Psoas muscle (tissue), 8 donors: ENCODE measurements around the gene APPL1. TPM values are rescaled to one million over a fixed set of nuclear protein-coding genes. Genes with fewer than 3 reads are reported as not detected.

Source experiments
- ATAC-seq, 4 donors: fragments of 200-7000 bp; cut with Tn5 transposase; one replicate each; pipeline ENCODE4 v1.9.1; 2020; ENCODE audit warnings: moderate library complexity in 3 of 4, mild to moderate bottlenecking in 2 of 4
- DNase-seq, 2 donors: peaks; one replicate each; pipeline ENCODE4 v3.0.0-alpha.2; 2020
- H3K27ac ChIP-seq: fragments of 200-600 bp; one replicate; pipeline ENCODE4 v1.8.0; 2022
- H3K27me3 ChIP-seq, 3 donors: fragments of 200-600 bp in 1 of 3; one replicate each; pipeline versions ENCODE4 v1.6.1 to v1.8.0; 2013 to 2022; ENCODE audit warnings: low read length in 2 of 3, mild to moderate bottlenecking in 2 of 3, moderate library complexity in 1 of 3; ENCODE audit not compliant: insufficient read depth in 3 of 3
- H3K36me3 ChIP-seq, 2 donors: fragments of 200-600 bp in 1 of 2; one replicate each; pipeline versions ENCODE4 v1.6.1 to v1.8.0; 2013 to 2022; ENCODE audit warnings: low read depth in 1 of 2, mild to moderate bottlenecking in 1 of 2, moderate library complexity in 1 of 2; ENCODE audit not compliant: insufficient read depth in 1 of 2
- H3K4me1 ChIP-seq: fragments of 200-600 bp; one replicate; pipeline ENCODE4 v1.8.0; 2022
- H3K4me3 ChIP-seq: fragments of 200-600 bp; one replicate; pipeline ENCODE4 v1.8.0; 2022; ENCODE audit warnings: mild to moderate bottlenecking
- H3K9me3 ChIP-seq: fragments of 200-600 bp; one replicate; pipeline ENCODE4 v1.8.0; 2022
- CTCF ChIP-seq: fragments of 200-600 bp; IDR thresholded peaks from one replicate; pipeline ENCODE4 v1.8.0; 2022; ENCODE audit warnings: antibody characterized with exemption
- WGBS, 3 donors: extraction: QIAGEN DNeasy Blood & Tissue Kit; methylation state at CpG; one replicate each; pipeline versions ENCODE4 v1.1.6 to v1.1.7; 2013; 5-methylcytosine and 5-hydroxymethylcytosine counted together
- intact Hi-C, 2 donors: fragments of 100-400 bp; cut with DNase I; formaldehyde crosslinking; loops; one replicate each; pipeline versions ENCODE4 v1.11.0 to v1.14.2; 2022
- polyA plus RNA-seq, 3 donors: library from polyadenylated mRNA; stranded (reverse); fragments of 200-250 nt; gene quantifications; one replicate each; pipeline ENCODE4 v1.2.3, GENCODE V29; 2013
- total RNA-seq, 4 donors: library from RNA; stranded (reverse); fragmentation: NEBNext Ultra II Directional in 2 of 4; extraction: Animal tissue kit (Norgen Biotek cat#: 25700) in 2 of 4; gene quantifications; one replicate each; pipeline versions ENCODE4 v1.2.1 to v1.2.4, GENCODE V29; 2021 to 2023
- donor health status: healthy with polysubstance abuse.
- donor health status: DM: no; HTN: no; CAD: no; lungs with moderate emphysema.
- donor health status: Bipolar disorder and iron deficiency.
- donor health status: healthy.
- donor health status: DM: yes; HTN: yes; CAD: no.
- donor health status: DM: no; HTN: no; CAD: no.
- donor health status: DM: no; HTN: no; CAD: no.
- donor health status: DM: yes; HTN: yes; CAD: no.

Gene APPL1
- total and polyA plus RNA-seq, 7 donors = 14.4 to 56.4 (median 48.3) TPM

- H3K36me3 ChIP-seq = no peaks in the 10 kb centered on the region
- ATAC-seq (no peak), DNase-seq (no peak)
- no peaks in the 10 kb centered on the region for H3K4me1 ChIP-seq
- no peak overlapping the region for H3K27ac ChIP-seq
- TF ChIP-seq CTCF = no peak
- no peak overlapping the region for H3K4me3 ChIP-seq
- intact Hi-C loops = no loop called here
- H3K9me3 ChIP-seq = no peaks in the 10 kb centered on the region
- H3K27me3 ChIP-seq = peaks cover 0 to 4% (median 0%) of the 10 kb centered on the region in 3 donors
- WGBS, 3 donors = 94 to 97% (median 96%) methylated on average over 4 of the region's 4 CpGs
Measured at GRCh38 chr3:57194641-57195040, 32.9 kb upstream of the APPL1 start.

GRCh38 chr3:57199895-57200297, 27.6 kb upstream of the APPL1 start, which contains the start of gene HESX1:
Gene HESX1 (minus strand): TSS chr3:57199978. CDS start chr3:57199918, 60 bp downstream.
- intact Hi-C loops = no loop called here
- no peaks in the 10 kb centered on the region for H3K9me3 ChIP-seq
- no peak within 1 kb of the TSS for H3K27ac ChIP-seq
- no peaks in the 10 kb centered on the region for H3K36me3 ChIP-seq
- DNase-seq (no peak), ATAC-seq (no peak)
- peaks cover 0 to 3% (median 0%) of the 10 kb centered on the region in 3 donors for H3K27me3 ChIP-seq
- WGBS, 3 donors = 49 to 64% (median 58%) methylated on average over 4 of the region's 4 CpGs
- no peak within 1 kb of the TSS for H3K4me3 ChIP-seq
- TF ChIP-seq CTCF = no peak
- no peaks in the 10 kb centered on the region for H3K4me1 ChIP-seq

GRCh38 chr3:57206423-57206822, 21.1 kb upstream of the APPL1 start:
- Histone ChIP-seq H3K4me3 (no peak overlapping the region), H3K36me3 (no peaks in the 10 kb centered on the region), H3K27me3 (no peaks in the 10 kb centered on the region), H3K27ac (no peak overlapping the region), H3K4me1 (no peaks in the 10 kb centered on the region), H3K9me3 (no peaks in the 10 kb centered on the region)
- intact Hi-C loops = no loop called here
- DNase-seq (no peak), ATAC-seq (no peak)
- WGBS, 3 donors = 91 to 95% (median 93%) methylated on average over 2 of the region's 2 CpGs
- TF ChIP-seq CTCF = no peak

GRCh38 chr3:57221883-57222282, 5.6 kb upstream of the APPL1 start:
- Histone ChIP-seq H3K27ac (no peak overlapping the region), H3K9me3 (no peaks in the 10 kb centered on the region), H3K27me3 (no peaks in the 10 kb centered on the region), H3K4me1 (peaks cover 5% of the 10 kb centered on the region), H3K4me3 (no peak overlapping the region), H3K36me3 (no peaks in the 10 kb centered on the region)
- TF ChIP-seq CTCF = no peak
- DNase-seq = no peak
- intact Hi-C loops = loop anchor here in 1 of 2 donors (10.0 kb wide), 1 partner anchor 227 kb away; no protein-coding TSS in a partner anchor
- ATAC-seq = no peak
- WGBS, 3 donors = 49 to 77% (median 61%) methylated on average over 2 of the region's 2 CpGs

- no peaks in the 10 kb centered on the region for H3K27me3 ChIP-seq
- H3K4me3 ChIP-seq = no peak overlapping the region
- intact Hi-C loops = loop anchor here (5.0 to 10.0 kb wide), 4 partner anchors 53 to 230 kb away; partner anchors contain the start of gene IL17RD (in 1 of the 2)
- peaks cover 9% of the 10 kb centered on the region for H3K4me1 ChIP-seq
- H3K27ac ChIP-seq = no peak overlapping the region
- TF ChIP-seq CTCF = no peak
- ATAC-seq (no peak), DNase-seq (no peak)
- H3K9me3 ChIP-seq = no peaks in the 10 kb centered on the region
- WGBS, 3 donors = 62 to 77% (median 71%) methylated on average over 4 of the region's 4 CpGs
- no peaks in the 10 kb centered on the region for H3K36me3 ChIP-seq
Measured at GRCh38 chr3:57224856-57225255, 2.7 kb upstream of the APPL1 start.
